Neuronal stem cell (in vitro differentiated cells): ENCODE data around the gene TBC1D20.

ENCODE experiments used
- DNase-seq: peaks from one replicate; pipeline ENCODE4 v3.0.0-alpha.2; 2013; ENCODE audit warnings: low spot score
- H2AFZ ChIP-seq: one replicate; pipeline ENCODE4 v1.6.1; 2013; ENCODE audit warnings: mild to moderate bottlenecking, low read length, inconsistent platforms
- H2AK5ac ChIP-seq: 2 replicates; pipeline ENCODE4 v1.6.1; 2013; ENCODE audit warnings: low read depth, mild to moderate bottlenecking, inconsistent platforms, low read length, moderate library complexity, mixed read lengths
- H2BK120ac ChIP-seq: 2 replicates; pipeline ENCODE4 v1.6.1; 2013; ENCODE audit warnings: low read depth, mild to moderate bottlenecking, inconsistent platforms, low read length, moderate library complexity, mixed read lengths
- H2BK12ac ChIP-seq: one replicate; pipeline ENCODE4 v1.6.1; 2013; ENCODE audit warnings: low read length, inconsistent platforms
- H2BK15ac ChIP-seq: 2 replicates; pipeline ENCODE4 v1.6.1; 2013; ENCODE audit warnings: mild to moderate bottlenecking, low read length, inconsistent platforms, mixed read lengths
- H2BK5ac ChIP-seq: one replicate; pipeline ENCODE4 v1.6.1; 2013; ENCODE audit warnings: inconsistent platforms, mild to moderate bottlenecking, low read length, moderate library complexity
- H3K14ac ChIP-seq: one replicate; pipeline ENCODE4 v1.6.1; 2013; ENCODE audit warnings: low read length, inconsistent platforms
- H3K18ac ChIP-seq: 2 replicates; pipeline ENCODE4 v1.6.1; 2013; ENCODE audit warnings: low read length, inconsistent platforms
- H3K23ac ChIP-seq: 2 replicates; pipeline ENCODE4 v1.6.1; 2013; ENCODE audit warnings: low read depth, mild to moderate bottlenecking, mixed read lengths, low read length, inconsistent platforms; ENCODE audit not compliant: poor library complexity
- H3K27ac ChIP-seq: replicated peaks from 3 replicates; pipeline ENCODE4 v1.5.1; 2013; ENCODE audit warnings: low read length, inconsistent platforms
- H3K27me3 ChIP-seq, 3 experiments: 2 replicates each; pipeline ENCODE4 v1.6.1; 2013; ENCODE audit warnings: low read length in 3 of 3, mild to moderate bottlenecking in 2 of 3, inconsistent platforms in 1 of 3, low read depth in 1 of 3, mixed read lengths in 1 of 3, moderate library complexity in 1 of 3; ENCODE audit not compliant: control insufficient read depth in 3 of 3, insufficient read depth in 3 of 3
- H3K36me3 ChIP-seq, 2 donors: replicated peaks in 1 of 2; 2 replicates each; pipeline ENCODE4 v1.6.1; 2013; ENCODE audit warnings: low read length in 2 of 2; ENCODE audit not compliant: control insufficient read depth in 2 of 2, insufficient read depth in 2 of 2
- H3K4ac ChIP-seq: 2 replicates; pipeline ENCODE4 v1.6.1; 2013; ENCODE audit warnings: inconsistent platforms, mild to moderate bottlenecking, low read length, moderate library complexity
- H3K4me1 ChIP-seq, 2 donors: 1 replicate in 1 of 2; 2 replicates in 1 of 2; pipeline ENCODE4 v1.6.1; 2013; ENCODE audit warnings: low read length in 2 of 2, low read depth in 1 of 2; ENCODE audit not compliant: control insufficient read depth in 2 of 2, insufficient read depth in 1 of 2
- H3K4me2 ChIP-seq: one replicate; pipeline ENCODE4 v1.6.1; 2013; ENCODE audit warnings: mild to moderate bottlenecking, low read length, inconsistent platforms; ENCODE audit not compliant: insufficient read depth, poor library complexity, severe bottlenecking
- H3K4me3 ChIP-seq, 2 donors: 2 replicates each; pipeline ENCODE4 v1.5.1; 2013; ENCODE audit warnings: low read length in 2 of 2, mild to moderate bottlenecking in 2 of 2, inconsistent platforms in 1 of 2, moderate library complexity in 1 of 2
- H3K79me1 ChIP-seq: one replicate; pipeline ENCODE4 v1.6.1; 2013; ENCODE audit warnings: low read depth, mild to moderate bottlenecking, inconsistent platforms, low read length, moderate library complexity
- H3K9ac ChIP-seq: one replicate; pipeline ENCODE4 v1.6.1; 2013; ENCODE audit warnings: mild to moderate bottlenecking, low read depth, low read length, inconsistent platforms; ENCODE audit not compliant: poor library complexity
- H3K9me3 ChIP-seq, 2 donors: replicated peaks in 1 of 2; 2 replicates each; pipeline versions ENCODE3 to v1.6.1; 2013; ENCODE audit warnings: low read length in 2 of 2, mild to moderate bottlenecking in 2 of 2, inconsistent platforms in 1 of 2, low read depth in 1 of 2, mixed read lengths in 1 of 2, moderate library complexity in 1 of 2; ENCODE audit not compliant: control insufficient read depth in 2 of 2, insufficient read depth in 1 of 2
- H4K8ac ChIP-seq: one replicate; pipeline ENCODE4 v1.6.1; 2013; ENCODE audit warnings: low read depth, mild to moderate bottlenecking, inconsistent platforms, low read length, moderate library complexity
- H4K91ac ChIP-seq: one replicate; pipeline ENCODE4 v1.6.1; 2013; ENCODE audit warnings: low read length, low read depth, mild to moderate bottlenecking, inconsistent platforms; ENCODE audit not compliant: poor library complexity
- WGBS, 2 donors: extraction: QIAGEN DNeasy Blood & Tissue Kit; methylation state at CpG; one replicate each; pipeline ENCODE4 v1.1.7; 2013; ENCODE audit warnings: missing lambda C conversion rate in 2 of 2, mixed read lengths in 1 of 2; ENCODE audit not compliant: insufficient read length in 2 of 2, insufficient replicate concordance in 1 of 2; ENCODE audit errors: extremely low coverage in 2 of 2; 5-methylcytosine and 5-hydroxymethylcytosine counted together

Gene TBC1D20

DNA sequence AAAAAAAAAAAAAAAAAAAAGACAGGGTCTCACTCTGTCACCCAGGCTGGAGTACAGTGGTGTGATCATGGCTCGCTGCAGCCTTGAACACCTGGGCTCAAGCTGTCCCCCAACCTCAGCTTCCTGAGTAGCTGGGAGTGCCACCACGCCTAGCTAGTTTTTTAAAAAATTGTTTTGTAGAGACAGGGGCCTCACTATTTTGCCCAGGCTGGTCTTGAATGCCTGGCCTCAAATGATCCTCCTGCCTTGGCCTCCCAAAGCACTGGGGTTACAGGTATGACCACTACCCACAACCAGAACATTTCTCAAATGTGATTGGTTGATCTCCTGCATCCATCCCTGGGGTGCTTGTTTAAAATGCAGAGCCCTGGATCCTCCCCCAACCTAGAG is 59.8 kb downstream of the TBC1D20 start:
- Histone ChIP-seq H3K27ac (no peak overlapping the region), H2BK12ac (no peak overlapping the region), H2AFZ (no peak overlapping the region), H3K18ac (no peak overlapping the region), H2BK120ac (no peak overlapping the region), H3K9ac (no peak overlapping the region), H3K9me3 (peaks cover 0 to 1% of the 10 kb centered on the region in 2 donors), H3K79me1 (no peaks in the 10 kb centered on the region), H3K4me1 (peaks cover 9 to 13% of the 10 kb centered on the region in 2 donors), H3K4me2 (no peak overlapping the region), H2BK15ac (no peak overlapping the region), H3K27me3 (no peaks in the 10 kb centered on the region), H3K4ac (no peak overlapping the region), H3K23ac (no peak overlapping the region), H4K8ac (no peak overlapping the region), H4K91ac (no peak overlapping the region), H2AK5ac (no peak overlapping the region), H3K4me3 (no peak overlapping the region), H2BK5ac (no peak overlapping the region), H3K36me3 (peaks cover 0 to 3% of the 10 kb centered on the region in 2 donors), H3K14ac (no peak overlapping the region)
- no CpG with 5 or more reads among the region's 2 CpGs for WGBS, 2 donors
- no peak for DNase-seq

DNA sequence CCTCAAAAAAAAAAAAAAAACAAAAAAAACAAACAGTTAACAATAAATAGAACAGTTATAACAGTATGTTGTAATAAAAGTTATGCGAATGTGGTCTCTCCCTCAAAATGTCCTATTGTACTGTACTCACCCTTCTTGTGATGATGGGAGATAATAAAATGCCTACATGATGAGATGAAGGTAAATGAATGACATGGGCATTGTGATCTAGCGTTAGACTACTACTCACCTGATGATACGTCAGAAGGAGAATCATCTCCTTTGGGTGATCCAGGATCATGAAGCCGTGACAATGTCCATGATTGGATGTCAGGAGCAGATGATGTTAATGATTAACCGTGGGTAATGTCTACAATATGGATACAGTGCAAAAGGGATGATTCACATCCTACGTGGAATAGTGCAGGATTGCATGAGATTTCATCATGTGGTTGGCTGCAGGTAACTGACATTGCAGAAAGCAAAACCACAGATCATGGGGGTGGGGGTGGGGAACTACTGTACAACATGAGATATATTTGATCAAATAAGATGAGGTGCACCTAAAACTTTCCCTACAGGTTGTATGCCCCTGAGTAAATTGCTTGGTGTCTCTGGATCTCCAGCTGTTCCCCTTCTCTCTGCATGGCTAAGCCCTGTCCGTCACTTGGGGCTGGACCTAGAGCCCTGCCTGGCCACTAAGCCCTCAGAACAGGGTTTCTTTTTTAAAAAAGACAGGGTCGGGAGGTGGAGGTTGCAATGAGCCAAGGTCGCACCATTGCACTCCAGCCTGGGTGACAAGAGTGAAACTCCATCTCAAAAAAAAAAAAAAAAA is 60.4 kb downstream of the TBC1D20 start:
- Histone ChIP-seq H3K9ac (no peak overlapping the region), H3K4me3 (no peak overlapping the region), H2BK5ac (no peak overlapping the region), H3K18ac (no peak overlapping the region), H2AFZ (no peak overlapping the region), H3K27ac (no peak overlapping the region), H4K8ac (no peak overlapping the region), H2BK15ac (no peak overlapping the region), H3K4me1 (peaks cover 9% of the 10 kb centered on the region in 2 donors), H3K79me1 (no peaks in the 10 kb centered on the region), H3K36me3 (peaks cover 0 to 8% of the 10 kb centered on the region in 2 donors), H3K4ac (no peak overlapping the region), H4K91ac (no peak overlapping the region), H3K4me2 (no peak overlapping the region), H3K14ac (no peak overlapping the region), H3K27me3 (no peaks in the 10 kb centered on the region), H2BK120ac (no peak overlapping the region), H3K9me3 (peaks cover 0 to 1% of the 10 kb centered on the region in 2 donors), H2BK12ac (no peak overlapping the region), H3K23ac (no peak overlapping the region), H2AK5ac (no peak overlapping the region)
- no CpG with 5 or more reads among the region's 9 CpGs for WGBS, 2 donors
- DNase-seq = no peak

GRCh38 chr20:400454-401275 is 61.7 kb downstream of the TBC1D20 start:
- H2BK120ac ChIP-seq = no peak overlapping the region
- H3K79me1 ChIP-seq = no peaks in the 10 kb centered on the region
- H3K4me3 ChIP-seq = no peak overlapping the region
- H3K14ac ChIP-seq = no peak overlapping the region
- no peak overlapping the region for H3K18ac ChIP-seq
- H4K91ac ChIP-seq = no peak overlapping the region
- no peak overlapping the region for H4K8ac ChIP-seq
- H3K9me3 ChIP-seq = peaks cover 0 to 1% of the 10 kb centered on the region in 2 donors
- peaks cover 3 to 20% of the 10 kb centered on the region in 2 donors for H3K36me3 ChIP-seq
- H3K9ac ChIP-seq = no peak overlapping the region
- H2BK12ac ChIP-seq = no peak overlapping the region
- H2AK5ac ChIP-seq = no peak overlapping the region
- no peaks in the 10 kb centered on the region for H3K27me3 ChIP-seq
- WGBS, 2 donors = no CpG with 5 or more reads among the region's 5 CpGs
- peak overlapping the region; percentile 80 for H2AFZ ChIP-seq
- H3K27ac ChIP-seq = no peak overlapping the region
- DNase-seq = no peak
- H3K4me1 ChIP-seq = peaks cover 9% of the 10 kb centered on the region in 2 donors
- H2BK15ac ChIP-seq = no peak overlapping the region
- no peak overlapping the region for H3K4ac ChIP-seq
- H2BK5ac ChIP-seq = no peak overlapping the region
- H3K4me2 ChIP-seq = no peak overlapping the region
- no peak overlapping the region for H3K23ac ChIP-seq

- no peak overlapping the region for H2BK120ac ChIP-seq
- no peak overlapping the region for H4K91ac ChIP-seq
- H2AFZ ChIP-seq = peak overlapping the region; percentile 80
- DNase-seq = no peak
- H3K4me2 ChIP-seq = no peak overlapping the region
- no peak overlapping the region for H3K18ac ChIP-seq
- peaks cover 0 to 1% of the 10 kb centered on the region in 2 donors for H3K9me3 ChIP-seq
- no peaks in the 10 kb centered on the region for H3K27me3 ChIP-seq
- H2BK12ac ChIP-seq = no peak overlapping the region
- WGBS, 2 donors = no CpG with 5 or more reads among the region's 2 CpGs
- no peak overlapping the region for H3K23ac ChIP-seq
- peaks cover 9% of the 10 kb centered on the region in 2 donors for H3K4me1 ChIP-seq
- no peak overlapping the region for H3K27ac ChIP-seq
- H4K8ac ChIP-seq = no peak overlapping the region
- peaks cover 5 to 25% of the 10 kb centered on the region in 2 donors for H3K36me3 ChIP-seq
- no peak overlapping the region for H3K9ac ChIP-seq
- H2AK5ac ChIP-seq = no peak overlapping the region
- no peak overlapping the region for H3K4ac ChIP-seq
- no peak overlapping the region for H2BK5ac ChIP-seq
- H3K4me3 ChIP-seq = no peak overlapping the region
- peaks cover 2% of the 10 kb centered on the region for H3K79me1 ChIP-seq
- H3K14ac ChIP-seq = no peak overlapping the region
- H2BK15ac ChIP-seq = no peak overlapping the region
Observed at GRCh38 chr20:400128-400453, 62.2 kb downstream of the TBC1D20 start.
